Tibial nerve (tissue), 4 donors: ENCODE data around the gene DAPP1. TPM values are rescaled to one million over a fixed set of nuclear protein-coding genes. Genes with fewer than 3 reads are reported as not detected.

Experiments used
- DNase-seq, 2 donors: peaks; one replicate each; pipeline ENCODE4 v3.0.0-alpha.2; 2019; ENCODE audit warnings: low spot score in 2 of 2
- H3K27ac ChIP-seq, 4 donors: fragments of 200-600 bp; sonication (generic) in 3 of 4; one replicate each; pipeline ENCODE4 v1.5.1; 2017 to 2019; ENCODE audit warnings: mild to moderate bottlenecking in 1 of 4
- H3K27me3 ChIP-seq, 2 donors: fragments of 200-600 bp; sonication (generic) in 1 of 2; one replicate each; pipeline versions ENCODE4 v1.5.1 to v1.6.0; 2017 to 2019
- H3K36me3 ChIP-seq, 3 donors: fragments of 200-600 bp; sonication (generic); one replicate each; pipeline ENCODE4 v1.5.1; 2018 to 2019
- H3K4me1 ChIP-seq, 4 donors: fragments of 200-600 bp; sonication (generic) in 3 of 4; one replicate each; pipeline ENCODE4 v1.5.1; 2017 to 2019
- H3K4me3 ChIP-seq, 4 donors: fragments of 200-600 bp; sonication (generic) in 3 of 4; one replicate each; pipeline ENCODE4 v1.5.1; 2017 to 2019; ENCODE audit warnings: mild to moderate bottlenecking in 1 of 4, moderate library complexity in 1 of 4
- H3K9me3 ChIP-seq, 4 donors: fragments of 200-600 bp; sonication (generic) in 3 of 4; one replicate each; pipeline ENCODE4 v1.5.1; 2017 to 2019
- EP300 ChIP-seq, 2 donors: sonication (generic); formaldehyde crosslinking; IDR thresholded peaks; one replicate each; pipeline ENCODE4 v1.6.1; 2017; ENCODE audit warnings: antibody characterized with exemption in 2 of 2, mild to moderate bottlenecking in 1 of 2
- POLR2A ChIP-seq, 2 donors: fragments of 450-650 bp; IDR thresholded peaks; one replicate each; pipeline ENCODE4 v1.6.1; 2017; ENCODE audit warnings: antibody characterized with exemption in 2 of 2, mild to moderate bottlenecking in 2 of 2, moderate library complexity in 2 of 2
- WGBS, 2 donors: methylation state at CpG; one replicate each; pipeline ENCODE4 v1.1.5; 2018; 5-methylcytosine and 5-hydroxymethylcytosine counted together
- total RNA-seq, 4 donors: library from RNA; depleted of rRNA; stranded (reverse); fragments of >200 nt; gene quantifications; one replicate each; pipeline ENCODE4 v1.1.0, GENCODE V29; 2016
- TF ChIP-seq, protein P1 (sequence below), 5 experiments: fragments of 200-600 bp in 3 of 5; fragments of 450-650 bp in 2 of 5; sonication (generic) in 3 of 5; IDR thresholded peaks; one replicate each; pipeline ENCODE4 v1.5.1; 2016 to 2019; ENCODE audit warnings: antibody characterized with exemption in 5 of 5, mild to moderate bottlenecking in 3 of 5, moderate library complexity in 2 of 5

The DAPP1 gene
- total RNA-seq, 4 donors from 2014 or later = 0.42 to 4.2 (median 1.2) TPM

DNA sequence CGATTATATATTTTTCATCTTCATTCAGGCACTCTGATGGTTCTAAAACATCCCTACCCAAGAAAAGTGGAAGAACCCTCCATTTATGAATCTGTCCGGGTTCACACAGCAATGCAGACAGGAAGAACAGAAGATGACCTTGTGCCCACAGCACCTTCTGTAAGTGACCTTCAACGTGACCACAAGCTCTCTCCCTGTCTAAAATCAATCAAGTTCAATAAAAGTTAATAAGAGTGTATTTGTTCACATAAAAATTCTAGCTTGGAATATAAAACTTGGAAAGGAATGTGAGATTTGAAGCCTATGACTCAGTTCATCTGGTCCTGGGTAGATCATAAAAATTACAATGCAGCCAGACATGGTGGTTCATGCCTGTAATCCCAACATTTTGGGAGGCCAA is 36.6 kb downstream of the DAPP1 start:
- no peak overlapping the region for H3K27ac ChIP-seq
- H3K9me3 ChIP-seq = no peaks in the 10 kb centered on the region
- TF ChIP-seq, protein P1, sequence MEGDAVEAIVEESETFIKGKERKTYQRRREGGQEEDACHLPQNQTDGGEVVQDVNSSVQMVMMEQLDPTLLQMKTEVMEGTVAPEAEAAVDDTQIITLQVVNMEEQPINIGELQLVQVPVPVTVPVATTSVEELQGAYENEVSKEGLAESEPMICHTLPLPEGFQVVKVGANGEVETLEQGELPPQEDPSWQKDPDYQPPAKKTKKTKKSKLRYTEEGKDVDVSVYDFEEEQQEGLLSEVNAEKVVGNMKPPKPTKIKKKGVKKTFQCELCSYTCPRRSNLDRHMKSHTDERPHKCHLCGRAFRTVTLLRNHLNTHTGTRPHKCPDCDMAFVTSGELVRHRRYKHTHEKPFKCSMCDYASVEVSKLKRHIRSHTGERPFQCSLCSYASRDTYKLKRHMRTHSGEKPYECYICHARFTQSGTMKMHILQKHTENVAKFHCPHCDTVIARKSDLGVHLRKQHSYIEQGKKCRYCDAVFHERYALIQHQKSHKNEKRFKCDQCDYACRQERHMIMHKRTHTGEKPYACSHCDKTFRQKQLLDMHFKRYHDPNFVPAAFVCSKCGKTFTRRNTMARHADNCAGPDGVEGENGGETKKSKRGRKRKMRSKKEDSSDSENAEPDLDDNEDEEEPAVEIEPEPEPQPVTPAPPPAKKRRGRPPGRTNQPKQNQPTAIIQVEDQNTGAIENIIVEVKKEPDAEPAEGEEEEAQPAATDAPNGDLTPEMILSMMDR (IDR thresholded peaks at IDR 0.05) = no peak
- TF ChIP-seq POLR2A (IDR thresholded peaks at IDR 0.05) (no peak), EP300 (IDR thresholded peaks at IDR 0.05) (no peak)
- no peak for DNase-seq
- H3K36me3 ChIP-seq = no peaks in the 10 kb centered on the region
- peaks cover 0 to 7% (median 0%) of the 10 kb centered on the region in 4 donors for H3K4me1 ChIP-seq
- H3K4me3 ChIP-seq = no peak overlapping the region
- no peaks in the 10 kb centered on the region for H3K27me3 ChIP-seq
- WGBS, 2 donors = 78 to 81% methylated on average over 3 of the region's 3 CpGs

DNA sequence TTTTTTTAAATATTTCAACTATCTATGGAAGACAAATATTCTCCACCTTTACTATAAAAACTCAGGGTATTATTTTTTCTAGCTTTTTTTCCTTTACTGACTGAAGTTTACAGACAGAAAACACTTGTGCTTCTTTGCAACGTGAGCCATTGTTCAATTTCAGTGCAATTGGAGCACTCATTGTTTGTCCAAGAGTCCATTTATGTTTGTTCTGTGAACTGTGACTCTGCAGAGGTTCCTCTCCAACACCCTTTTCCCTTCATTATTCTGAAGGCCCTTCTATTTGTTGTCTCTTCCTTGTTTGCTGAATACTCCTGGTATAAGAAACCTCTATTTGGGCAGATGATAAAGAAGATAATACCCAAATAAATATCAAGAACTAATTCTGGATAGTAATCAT is 37.4 kb downstream of the DAPP1 start:
- Histone ChIP-seq H3K4me1 (peaks cover 0 to 7% (median 0%) of the 10 kb centered on the region in 4 donors), H3K27me3 (no peaks in the 10 kb centered on the region), H3K27ac (no peak overlapping the region), H3K4me3 (no peak overlapping the region), H3K36me3 (no peaks in the 10 kb centered on the region), H3K9me3 (no peaks in the 10 kb centered on the region)
- TF ChIP-seq EP300 (IDR thresholded peaks at IDR 0.05) = no peak
- no peak for TF ChIP-seq POLR2A (IDR thresholded peaks at IDR 0.05)
- TF ChIP-seq, protein P1 (IDR thresholded peaks at IDR 0.05) = no peak
- no peak for DNase-seq
- 36 to 50% methylated on average over 1 of the region's 1 CpG for WGBS, 2 donors

DNA sequence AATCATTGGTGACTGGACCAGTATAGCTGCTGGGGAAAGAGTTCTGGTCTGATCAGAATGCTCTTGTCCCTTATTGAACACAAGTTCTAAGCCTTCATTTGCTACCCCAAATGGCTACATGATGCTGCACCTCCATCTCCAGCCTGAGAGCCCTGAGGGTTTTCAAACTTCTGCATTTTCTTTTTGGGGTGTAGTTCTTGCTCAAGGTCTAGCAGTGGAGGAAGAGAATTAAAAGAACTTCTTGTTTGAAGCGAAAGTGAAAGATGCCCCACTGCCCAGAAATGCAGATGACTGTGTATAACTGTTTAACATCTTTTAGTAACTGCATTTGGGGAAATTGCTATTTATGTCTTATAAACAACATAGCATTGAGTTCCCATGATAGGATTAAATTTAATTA is 39.1 kb downstream of the DAPP1 start:
- DNase-seq = no peak
- Histone ChIP-seq H3K9me3 (no peaks in the 10 kb centered on the region), H3K27ac (no peak overlapping the region), H3K4me1 (peaks cover 0 to 7% (median 0%) of the 10 kb centered on the region in 4 donors), H3K27me3 (no peaks in the 10 kb centered on the region), H3K36me3 (no peaks in the 10 kb centered on the region), H3K4me3 (no peak overlapping the region)
- TF ChIP-seq, protein P1 (IDR thresholded peaks at IDR 0.05) = no peak
- TF ChIP-seq POLR2A (IDR thresholded peaks at IDR 0.05) (no peak), EP300 (IDR thresholded peaks at IDR 0.05) (no peak)
- WGBS, 2 donors = 56 to 65% methylated on average over 1 of the region's 1 CpG

DNA sequence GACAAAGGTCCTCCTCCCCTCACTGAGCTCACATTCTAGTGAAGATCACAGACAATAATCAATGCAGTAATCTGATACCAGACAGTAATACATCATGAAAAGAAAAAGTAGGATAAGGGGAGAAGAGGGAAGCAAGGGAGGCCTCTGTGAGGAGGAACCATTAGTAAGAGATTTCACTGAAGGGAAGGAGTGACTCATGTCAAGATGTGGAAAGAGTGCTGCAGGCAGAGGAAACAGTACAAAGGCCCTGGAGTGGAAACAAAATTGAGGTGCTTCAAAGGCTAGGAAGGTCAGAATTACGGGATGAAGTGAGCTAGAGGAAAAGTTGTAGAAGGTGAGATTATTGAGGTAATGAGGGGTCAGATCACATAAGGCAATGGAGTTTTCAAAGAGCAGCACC is 39.5 kb downstream of the DAPP1 start:
- Histone ChIP-seq H3K4me1 (peaks cover 0 to 7% (median 0%) of the 10 kb centered on the region in 4 donors), H3K27ac (no peak overlapping the region), H3K4me3 (no peak overlapping the region), H3K27me3 (no peaks in the 10 kb centered on the region), H3K9me3 (no peaks in the 10 kb centered on the region), H3K36me3 (no peaks in the 10 kb centered on the region)
- DNase-seq = no peak
- 50 to 61% methylated on average over 1 of the region's 1 CpG for WGBS, 2 donors
- no peak for TF ChIP-seq EP300 (IDR thresholded peaks at IDR 0.05)
- TF ChIP-seq POLR2A (IDR thresholded peaks at IDR 0.05) = no peak
- TF ChIP-seq, protein P1 (IDR thresholded peaks at IDR 0.05) = no peak

DNA sequence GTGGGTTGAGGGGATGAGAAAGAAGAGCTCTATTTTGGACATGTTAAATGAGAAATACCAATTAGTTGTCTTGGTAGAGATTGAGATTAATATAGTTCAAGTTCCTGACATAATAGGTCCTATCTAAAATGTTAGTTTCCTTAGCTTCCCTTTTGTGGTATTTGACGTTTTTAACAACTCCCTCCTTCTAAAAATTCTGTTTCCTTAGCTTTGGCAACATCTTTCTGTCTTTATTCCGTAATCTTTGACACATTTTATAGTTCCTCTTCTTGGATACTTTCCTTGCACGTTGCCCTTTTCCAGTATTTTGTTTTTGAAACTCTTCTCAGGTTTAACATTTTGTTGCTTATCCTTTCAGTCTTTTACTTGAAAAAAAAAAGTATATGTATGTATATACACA is 40.7 kb downstream of the DAPP1 start:
- no peak overlapping the region for H3K27ac ChIP-seq

More for the DNA sequence above, 40.7 kb downstream of the DAPP1 start:
- 58 to 60% methylated on average over 3 of the region's 3 CpGs for WGBS, 2 donors
- TF ChIP-seq POLR2A (IDR thresholded peaks at IDR 0.05) = no peak
- TF ChIP-seq EP300 (IDR thresholded peaks at IDR 0.05) = no peak
- TF ChIP-seq, protein P1 (IDR thresholded peaks at IDR 0.05) = no peak
- H3K9me3 ChIP-seq = no peaks in the 10 kb centered on the region
- DNase-seq = no peak
- H3K27me3 ChIP-seq = no peaks in the 10 kb centered on the region
- no peaks in the 10 kb centered on the region for H3K36me3 ChIP-seq
- no peak overlapping the region for H3K4me3 ChIP-seq
- peaks cover 0 to 7% (median 0%) of the 10 kb centered on the region in 4 donors for H3K4me1 ChIP-seq
